Fibroblast of lung (primary cell): ENCODE measurements around the gene NPM1.

Source experiments
- CTCF ChIP-seq, 2 donors: IDR thresholded peaks in 1 of 2; conservative IDR thresholded peaks in 1 of 2; 1 replicate in 1 of 2; 2 replicates in 1 of 2; pipeline ENCODE4 v1.5.1; 2011 to 2012; ENCODE audit warnings: low read length in 2 of 2, control low read depth in 1 of 2, inconsistent platforms in 1 of 2, low read depth in 1 of 2, mild to moderate bottlenecking in 1 of 2
- EZH2 ChIP-seq: IDR thresholded peaks from 2 replicates; pipeline ENCODE4 v1.5.1; 2012; ENCODE audit warnings: low read length, control low read depth, mild to moderate bottlenecking; ENCODE audit errors: missing control alignments

- TF ChIP-seq CTCF (conservative IDR thresholded peaks at IDR 0.05 in 1 of 2, IDR thresholded peaks at IDR 0.05 in 1 of 2; ENCODE audit: low read depth in 1 of 2, low read length in 2 of 2) (no peak), EZH2 (no peak)
These were observed 45.1 kb downstream of the NPM1 start for GRCh38 chr5:171432583-171433351.
